ENCODE data around the gene MGAT5. TPM values are rescaled to one million over a fixed set of nuclear protein-coding genes. Genes with fewer than 3 reads are reported as not detected.

MGAT5 gene
- total RNA-seq, 4 donors from 2014 or later, result 47.4 to 56.4 (median 50.3) TPM

- H3K36me3 ChIP-seq, result peaks cover 0 to 16% (median 0%) of the 10 kb centered on the region in 4 donors
- no peak for DNase-seq (ENCODE audit: extremely low spot score)
- H3K4me3 ChIP-seq, result no peak overlapping the region
- no peak for TF ChIP-seq CTCF (IDR thresholded peaks at IDR 0.05)
- TF ChIP-seq EP300 (IDR thresholded peaks at IDR 0.05), result no peak
- no peak for TF ChIP-seq POLR2AphosphoS5 (IDR thresholded peaks at IDR 0.05)
- no peak for TF ChIP-seq POLR2A (IDR thresholded peaks at IDR 0.05; ENCODE audit: low read depth)
- intact Hi-C loops (cut with DNase I), result no loop called here
- H3K27ac ChIP-seq (replicated peaks in 1 of 4), result no peak overlapping the region
- no peaks in the 10 kb centered on the region for H3K27me3 ChIP-seq
- 67% methylated on average over 3 of the region's 3 CpGs for WGBS
- peaks cover 36 to 47% (median 39%) of the 10 kb centered on the region in 4 donors for H3K4me1 ChIP-seq
- no peaks in the 10 kb centered on the region for H3K9me3 ChIP-seq
Measured at GRCh38 chr2:134408791-134409190, 154.9 kb downstream of the MGAT5 start.

GRCh38 chr2:134410006-134410405, 156.1 kb downstream of the MGAT5 start:
- no peak for DNase-seq (ENCODE audit: extremely low spot score)
- H3K4me1 ChIP-seq, result peaks cover 30 to 42% (median 37%) of the 10 kb centered on the region in 4 donors

GRCh38 chr2:134410831-134411231, 157.0 kb downstream of the MGAT5 start:
- TF ChIP-seq EP300 (IDR thresholded peaks at IDR 0.05) (no peak), POLR2A (IDR thresholded peaks at IDR 0.05; ENCODE audit: low read depth) (no peak), CTCF (IDR thresholded peaks at IDR 0.05) (no peak), POLR2AphosphoS5 (IDR thresholded peaks at IDR 0.05) (no peak)
- Histone ChIP-seq H3K36me3 (peaks cover 0 to 10% (median 0%) of the 10 kb centered on the region in 4 donors), H3K4me1 (peaks cover 21 to 42% (median 31%) of the 10 kb centered on the region in 4 donors), H3K27ac (replicated peaks in 1 of 4) (no peak overlapping the region), H3K27me3 (no peaks in the 10 kb centered on the region), H3K4me3 (no peak overlapping the region), H3K9me3 (no peaks in the 10 kb centered on the region)
- 70% methylated on average over 5 of the region's 5 CpGs for WGBS
- no peak for DNase-seq (ENCODE audit: extremely low spot score)
- intact Hi-C loops (cut with DNase I), result loop anchor here (5.0 kb wide), 3 partner anchors 34 to 524 kb away; no protein-coding TSS in a partner anchor

More at GRCh38 chr2:134410006-134410405, 156.1 kb downstream of the MGAT5 start:
- Histone ChIP-seq H3K36me3 (peaks cover 0 to 10% (median 0%) of the 10 kb centered on the region in 4 donors), H3K27me3 (no peaks in the 10 kb centered on the region), H3K4me3 (no peak overlapping the region), H3K9me3 (no peaks in the 10 kb centered on the region), H3K27ac (replicated peaks in 1 of 4) (no peak overlapping the region)
- TF ChIP-seq POLR2AphosphoS5 (IDR thresholded peaks at IDR 0.05) (no peak), POLR2A (IDR thresholded peaks at IDR 0.05; ENCODE audit: low read depth) (no peak), EP300 (IDR thresholded peaks at IDR 0.05) (no peak), CTCF (IDR thresholded peaks at IDR 0.05) (no peak)
- 91% methylated on average over 2 of the region's 2 CpGs for WGBS
- intact Hi-C loops (cut with DNase I), result loop anchor here (5.0 kb wide), 3 partner anchors 33 to 523 kb away; no protein-coding TSS in a partner anchor

GRCh38 chr2:134411279-134411827, 157.5 kb downstream of the MGAT5 start:
- intact Hi-C loops (cut with DNase I), result loop anchor here (5.0 kb wide), 3 partner anchors 34 to 524 kb away; no protein-coding TSS in a partner anchor
- no peak overlapping the region for H3K27ac ChIP-seq (replicated peaks in 1 of 4)
- H3K4me3 ChIP-seq, result no peak overlapping the region
- no peaks in the 10 kb centered on the region for H3K9me3 ChIP-seq
- peaks cover 19 to 42% (median 31%) of the 10 kb centered on the region in 4 donors for H3K4me1 ChIP-seq
- TF ChIP-seq EP300 (IDR thresholded peaks at IDR 0.05) (no peak), CTCF (IDR thresholded peaks at IDR 0.05) (no peak), POLR2AphosphoS5 (IDR thresholded peaks at IDR 0.05) (no peak), POLR2A (IDR thresholded peaks at IDR 0.05; ENCODE audit: low read depth) (no peak)
- no peaks in the 10 kb centered on the region for H3K27me3 ChIP-seq
- H3K36me3 ChIP-seq, result peaks cover 0 to 10% (median 0%) of the 10 kb centered on the region in 4 donors
- DNase-seq (ENCODE audit: extremely low spot score), result no peak
- WGBS, result 68% methylated on average over 6 of the region's 6 CpGs
